ENCODE results near the gene MICAL2.

Gene MICAL2

DNA sequence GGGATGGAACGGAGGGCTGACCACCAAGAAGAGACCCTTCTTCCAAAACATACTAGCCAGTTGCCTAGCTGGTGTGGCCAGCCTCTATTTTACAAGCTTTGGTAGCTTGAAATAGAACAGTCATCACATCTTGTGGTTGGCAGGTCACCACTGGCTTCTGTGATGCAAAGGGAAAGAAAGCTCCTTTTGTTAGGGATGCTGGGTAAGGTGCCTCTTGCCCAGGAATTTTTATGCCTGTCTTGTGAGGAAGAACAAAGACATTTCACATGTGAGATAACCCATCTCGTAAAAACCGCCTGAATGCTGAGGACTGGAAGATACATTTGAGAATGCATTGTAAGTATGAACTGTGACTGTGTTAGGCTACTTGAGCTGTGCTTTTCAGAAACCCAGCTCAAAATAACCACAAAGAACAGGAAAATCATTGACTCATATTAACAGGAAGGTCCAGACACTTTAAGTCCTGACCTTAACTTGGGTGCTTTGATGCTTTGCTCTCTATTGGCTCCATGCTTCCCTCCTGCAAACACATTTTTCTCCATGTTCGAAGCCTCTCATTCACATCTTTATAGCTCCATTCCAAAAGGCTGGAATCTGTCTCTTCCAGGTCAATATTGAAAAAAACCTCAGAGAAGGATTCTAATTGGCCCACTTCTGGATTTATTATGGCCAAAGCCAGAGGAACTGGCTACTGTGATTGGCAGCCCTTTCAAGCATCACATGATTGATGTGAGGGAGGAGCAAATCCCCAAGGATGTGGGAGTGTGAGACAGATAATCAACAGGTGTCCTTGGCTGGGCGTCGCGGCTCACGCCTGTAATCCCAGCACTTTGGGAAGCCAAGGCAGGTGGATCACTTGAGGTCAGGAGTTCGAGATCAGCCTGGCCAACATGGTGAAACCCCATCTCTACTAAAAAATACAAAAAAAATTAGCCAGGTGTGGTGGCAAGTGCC lies 53.9 kb downstream of the MICAL2 start:
- no peaks in the 10 kb centered on the region for H3K4me1 ChIP-seq
- H2AFZ ChIP-seq: no peak overlapping the region
- H3K36me3 ChIP-seq (ENCODE audit: control insufficient read depth, insufficient read depth, low read length): no peaks in the 10 kb centered on the region
- no peak overlapping the region for H3K4me3 ChIP-seq (ENCODE audit: low read depth, low read length)
- no peak overlapping the region for H3K9ac ChIP-seq
- no peak overlapping the region for H3K27ac ChIP-seq
- H3K9me3 ChIP-seq (ENCODE audit: control insufficient read depth, low read length): no peaks in the 10 kb centered on the region
- no peak overlapping the region for H3K4me2 ChIP-seq (ENCODE audit: low read length)
- no peak for TF ChIP-seq CTCF (IDR thresholded peaks at IDR 0.05)
- no peaks in the 10 kb centered on the region for H3K79me2 ChIP-seq
- H3K27me3 ChIP-seq (ENCODE audit: control insufficient read depth, insufficient read depth, low read length): no peaks in the 10 kb centered on the region

GRCh38 chr11:12165237-12165875 lies 55.0 kb downstream of the MICAL2 start:
- TF ChIP-seq CTCF (IDR thresholded peaks at IDR 0.05): no peak

GRCh38 chr11:12166299-12167060 lies 56.1 kb downstream of the MICAL2 start:
- Histone ChIP-seq H3K9me3 (ENCODE audit: control insufficient read depth, low read length) (no peaks in the 10 kb centered on the region), H3K9ac (no peak overlapping the region), H3K4me1 (no peaks in the 10 kb centered on the region), H3K36me3 (ENCODE audit: control insufficient read depth, insufficient read depth, low read length) (no peaks in the 10 kb centered on the region), H3K79me2 (no peaks in the 10 kb centered on the region), H3K4me2 (ENCODE audit: low read length) (no peak overlapping the region), H3K27me3 (ENCODE audit: control insufficient read depth, insufficient read depth, low read length) (no peaks in the 10 kb centered on the region), H3K4me3 (ENCODE audit: low read depth, low read length) (no peak overlapping the region), H3K27ac (no peak overlapping the region), H2AFZ (no peak overlapping the region)
- TF ChIP-seq CTCF (IDR thresholded peaks at IDR 0.05): no peak

More at GRCh38 chr11:12165237-12165875, 55.0 kb downstream of the MICAL2 start:
- Histone ChIP-seq H3K9ac (no peak overlapping the region), H3K27me3 (ENCODE audit: control insufficient read depth, insufficient read depth, low read length) (no peaks in the 10 kb centered on the region), H3K9me3 (ENCODE audit: control insufficient read depth, low read length) (no peaks in the 10 kb centered on the region), H3K27ac (no peak overlapping the region), H3K36me3 (ENCODE audit: control insufficient read depth, insufficient read depth, low read length) (no peaks in the 10 kb centered on the region), H2AFZ (no peak overlapping the region), H3K4me2 (ENCODE audit: low read length) (no peak overlapping the region), H3K4me1 (no peaks in the 10 kb centered on the region), H3K79me2 (no peaks in the 10 kb centered on the region), H3K4me3 (ENCODE audit: low read depth, low read length) (no peak overlapping the region)

- no peak overlapping the region for H3K9ac ChIP-seq
- H3K27me3 ChIP-seq (ENCODE audit: control insufficient read depth, insufficient read depth, low read length): no peaks in the 10 kb centered on the region
- no peak overlapping the region for H3K27ac ChIP-seq
- no peaks in the 10 kb centered on the region for H3K36me3 ChIP-seq (ENCODE audit: control insufficient read depth, insufficient read depth, low read length)
- no peak overlapping the region for H3K4me3 ChIP-seq (ENCODE audit: low read depth, low read length)
- H3K9me3 ChIP-seq (ENCODE audit: control insufficient read depth, low read length): no peaks in the 10 kb centered on the region
- TF ChIP-seq CTCF (IDR thresholded peaks at IDR 0.05): no peak
- no peak overlapping the region for H2AFZ ChIP-seq
- H3K79me2 ChIP-seq: no peaks in the 10 kb centered on the region
- H3K4me1 ChIP-seq: no peaks in the 10 kb centered on the region
- no peak overlapping the region for H3K4me2 ChIP-seq (ENCODE audit: low read length)
Measured at GRCh38 chr11:12167061-12168000, 56.9 kb downstream of the MICAL2 start.

Data from parathyroid adenoma (tissue), 2 donors.